Vagina (tissue), 2 donors: ENCODE results near the gene DUSP5. TPM values are rescaled to one million over a fixed set of nuclear protein-coding genes. Genes with fewer than 3 reads are reported as not detected.

Source experiments
- DNase-seq, 2 donors: peaks; one replicate each; pipeline ENCODE4 v3.0.0-alpha.2; 2017; ENCODE audit errors: extremely low spot score in 2 of 2
- H3K27ac ChIP-seq: fragments of 200-600 bp; sonication (generic); one replicate; pipeline ENCODE4 v1.5.1; 2019
- H3K27me3 ChIP-seq: fragments of 200-600 bp; sonication (generic); one replicate; pipeline ENCODE4 v1.5.1; 2019
- H3K36me3 ChIP-seq, 2 donors: fragments of 200-600 bp; sonication (generic); one replicate each; pipeline ENCODE4 v1.5.1; 2017 to 2019
- H3K4me1 ChIP-seq: fragments of 200-600 bp; sonication (generic); one replicate; pipeline ENCODE4 v1.5.1; 2019
- H3K4me3 ChIP-seq, 2 donors: fragments of 200-600 bp; sonication (generic); 1 replicate in 1 of 2; 2 replicates in 1 of 2; pipeline ENCODE4 v1.5.1; 2016 to 2019
- H3K9me3 ChIP-seq: fragments of 200-600 bp; sonication (generic); one replicate; pipeline ENCODE4 v1.5.1; 2019
- CTCF ChIP-seq, 3 experiments: fragments of 450-650 bp in 2 of 3; fragments of 200-600 bp in 1 of 3; sonication (generic) in 1 of 3; IDR thresholded peaks; one replicate each; pipeline ENCODE4 v1.5.1; 2017 to 2019; ENCODE audit warnings: antibody characterized with exemption in 3 of 3, mild to moderate bottlenecking in 2 of 3, moderate library complexity in 2 of 3
- POLR2A ChIP-seq, 2 donors: fragments of 450-650 bp; IDR thresholded peaks; one replicate each; pipeline ENCODE4 v1.6.1; 2017; ENCODE audit warnings: antibody characterized with exemption in 2 of 2, mild to moderate bottlenecking in 2 of 2, moderate library complexity in 2 of 2
- POLR2AphosphoS5 ChIP-seq, 2 donors: sonication (generic); formaldehyde crosslinking; IDR thresholded peaks; one replicate each; pipeline ENCODE4 v1.9.0; 2017; ENCODE audit warnings: antibody characterized with exemption in 2 of 2, mild to moderate bottlenecking in 2 of 2, low read depth in 1 of 2; ENCODE audit not compliant: insufficient read depth in 1 of 2
- intact Hi-C: fragments of 100-400 bp; cut with DNase I; formaldehyde crosslinking; loops from one replicate; pipeline ENCODE4 v1.15.1; 2023
- total RNA-seq: library from RNA; depleted of rRNA; stranded (reverse); fragments of >200 nt; gene quantifications from one replicate; pipeline ENCODE4 v1.2.3, GENCODE V29; 2016

DUSP5 gene
- total RNA-seq, 1 donor from 2014 or later = 75.1 TPM

DNA sequence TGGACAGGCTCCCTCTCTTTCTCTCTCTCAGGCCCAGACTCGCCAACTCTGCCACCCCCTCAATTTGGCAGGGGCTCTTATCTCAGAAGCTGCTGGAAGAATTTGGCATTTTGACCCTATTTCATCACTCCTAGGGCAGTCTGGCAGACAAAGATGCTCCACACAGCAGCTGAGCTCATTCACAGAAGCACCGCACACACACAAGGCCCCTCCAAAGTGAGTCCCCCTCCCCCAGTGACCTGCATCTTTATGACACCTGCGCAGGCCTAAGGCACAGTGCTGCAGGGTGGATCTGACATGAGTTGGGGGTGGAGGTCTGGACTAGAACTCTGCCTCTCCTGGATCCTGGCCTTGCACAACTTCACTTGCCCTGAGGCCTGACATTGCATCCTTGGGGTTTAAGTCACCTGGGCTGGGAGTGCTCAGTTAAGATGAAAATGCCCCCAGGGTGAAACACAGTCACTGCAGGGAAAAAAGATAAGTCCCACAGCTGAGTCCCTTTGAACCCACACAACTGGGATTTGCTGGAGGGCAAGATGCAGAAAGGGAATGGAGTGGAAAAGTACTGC lies 41.1 kb upstream of the DUSP5 start:
- Histone ChIP-seq H3K36me3 (no peaks in the 10 kb centered on the region), H3K9me3 (no peaks in the 10 kb centered on the region), H3K4me3 (no peak overlapping the region), H3K4me1 (no peaks in the 10 kb centered on the region), H3K27me3 (no peaks in the 10 kb centered on the region), H3K27ac (no peak overlapping the region)
- no peak for DNase-seq
- intact Hi-C loops = no loop called here
- no peak for TF ChIP-seq POLR2A (IDR thresholded peaks at IDR 0.05)
- no peak for TF ChIP-seq CTCF (IDR thresholded peaks at IDR 0.05)
- TF ChIP-seq POLR2AphosphoS5 (IDR thresholded peaks at IDR 0.05; ENCODE audit: insufficient read depth in 1 of 2, low read depth in 1 of 2) = no peak

DNA sequence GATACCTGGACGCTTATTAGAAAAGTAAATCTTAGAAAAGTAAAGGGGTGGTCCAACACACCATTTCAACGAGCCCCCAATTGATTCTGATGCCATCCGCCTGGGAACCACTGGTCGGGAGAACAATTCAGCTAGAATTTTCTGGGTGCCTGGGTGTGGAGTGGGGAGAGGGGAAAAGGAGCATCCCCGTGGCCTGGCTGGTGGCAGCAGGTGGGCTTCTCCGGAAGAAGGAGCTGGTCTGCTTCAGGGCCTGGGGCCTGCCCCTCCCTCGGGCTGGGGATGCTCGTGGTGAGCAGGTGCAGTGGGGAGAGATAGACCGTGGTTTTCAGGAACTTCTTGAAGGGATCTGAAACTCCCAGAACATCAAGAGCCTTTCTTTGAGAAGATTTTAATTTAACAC lies 39.9 kb upstream of the DUSP5 start:
- TF ChIP-seq POLR2AphosphoS5 (IDR thresholded peaks at IDR 0.05; ENCODE audit: insufficient read depth in 1 of 2, low read depth in 1 of 2) = no peak
- no peak for TF ChIP-seq CTCF (IDR thresholded peaks at IDR 0.05)
- intact Hi-C loops = no loop called here
- no peak overlapping the region for H3K27ac ChIP-seq
- no peak for DNase-seq
- H3K4me1 ChIP-seq = no peaks in the 10 kb centered on the region
- H3K36me3 ChIP-seq = no peaks in the 10 kb centered on the region
- no peaks in the 10 kb centered on the region for H3K9me3 ChIP-seq
- H3K27me3 ChIP-seq = no peaks in the 10 kb centered on the region
- no peak overlapping the region for H3K4me3 ChIP-seq

DNA sequence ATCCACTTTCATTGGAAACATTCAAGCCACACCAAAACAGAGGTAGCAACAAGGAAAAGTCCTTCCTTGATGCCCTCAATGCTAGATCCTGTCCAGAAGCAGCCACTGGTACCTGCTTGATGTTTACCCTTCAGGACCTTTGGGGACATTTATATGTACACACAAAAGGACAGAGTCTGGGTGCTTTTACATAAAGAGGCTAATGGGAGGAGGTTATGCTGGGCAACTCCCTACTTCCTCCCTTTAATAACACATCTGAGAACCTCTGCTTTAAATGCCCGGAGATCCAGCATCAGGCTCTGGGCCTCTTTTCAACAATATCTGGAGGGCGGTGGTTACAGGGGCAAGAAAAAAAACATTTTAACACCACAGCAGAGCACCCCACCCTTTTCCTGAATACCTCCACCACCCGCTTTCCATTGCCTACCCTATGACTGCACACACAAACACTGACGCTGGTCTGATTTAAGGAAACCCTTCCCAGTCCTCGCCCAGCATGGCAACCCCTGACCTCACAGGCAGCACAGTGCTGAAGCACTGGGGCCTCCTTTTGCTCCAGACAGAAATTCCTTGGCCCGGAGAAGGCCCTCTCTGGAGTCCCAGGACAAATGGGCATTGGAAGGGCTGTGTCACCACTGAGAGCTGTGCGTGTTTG lies 39.3 kb upstream of the DUSP5 start:
- no peak for DNase-seq
- H3K27ac ChIP-seq = no peak overlapping the region
- H3K9me3 ChIP-seq = no peaks in the 10 kb centered on the region
- no peaks in the 10 kb centered on the region for H3K4me1 ChIP-seq
- no peaks in the 10 kb centered on the region for H3K36me3 ChIP-seq
- no peaks in the 10 kb centered on the region for H3K27me3 ChIP-seq
- no peak for TF ChIP-seq CTCF (IDR thresholded peaks at IDR 0.05)
- peak in 1 of 2 donors; percentile 12 for TF ChIP-seq POLR2AphosphoS5 (IDR thresholded peaks at IDR 0.05; ENCODE audit: insufficient read depth in 1 of 2, low read depth in 1 of 2)
- no peak overlapping the region for H3K4me3 ChIP-seq
- intact Hi-C loops = no loop called here

DNA sequence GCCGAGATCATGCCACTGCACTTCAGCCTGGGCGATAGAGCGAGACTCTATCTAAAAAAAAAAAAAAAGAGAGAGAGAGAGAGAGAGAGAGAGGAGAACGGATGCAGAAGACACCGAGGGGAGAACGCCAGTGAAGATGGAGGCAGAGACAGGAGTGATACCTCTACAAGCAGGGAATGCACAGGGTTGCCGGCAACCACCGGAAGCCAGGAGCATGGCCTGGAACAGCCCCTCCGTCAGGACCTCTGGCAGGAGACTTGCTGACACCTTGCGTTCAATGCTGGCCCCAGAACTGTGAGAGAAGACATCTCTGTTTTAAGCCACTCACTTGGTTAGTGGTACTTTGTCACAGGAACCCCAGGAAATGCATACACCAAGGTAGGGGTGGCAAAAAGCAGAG lies 38.1 kb upstream of the DUSP5 start:
- Histone ChIP-seq H3K4me3 (no peak overlapping the region), H3K36me3 (no peaks in the 10 kb centered on the region), H3K27ac (no peak overlapping the region), H3K27me3 (no peaks in the 10 kb centered on the region), H3K4me1 (no peaks in the 10 kb centered on the region), H3K9me3 (no peaks in the 10 kb centered on the region)
- no peak for DNase-seq
- intact Hi-C loops = no loop called here
- TF ChIP-seq POLR2AphosphoS5 (IDR thresholded peaks at IDR 0.05; ENCODE audit: insufficient read depth in 1 of 2, low read depth in 1 of 2) (no peak), CTCF (IDR thresholded peaks at IDR 0.05) (no peak), POLR2A (IDR thresholded peaks at IDR 0.05) (no peak)

DNA sequence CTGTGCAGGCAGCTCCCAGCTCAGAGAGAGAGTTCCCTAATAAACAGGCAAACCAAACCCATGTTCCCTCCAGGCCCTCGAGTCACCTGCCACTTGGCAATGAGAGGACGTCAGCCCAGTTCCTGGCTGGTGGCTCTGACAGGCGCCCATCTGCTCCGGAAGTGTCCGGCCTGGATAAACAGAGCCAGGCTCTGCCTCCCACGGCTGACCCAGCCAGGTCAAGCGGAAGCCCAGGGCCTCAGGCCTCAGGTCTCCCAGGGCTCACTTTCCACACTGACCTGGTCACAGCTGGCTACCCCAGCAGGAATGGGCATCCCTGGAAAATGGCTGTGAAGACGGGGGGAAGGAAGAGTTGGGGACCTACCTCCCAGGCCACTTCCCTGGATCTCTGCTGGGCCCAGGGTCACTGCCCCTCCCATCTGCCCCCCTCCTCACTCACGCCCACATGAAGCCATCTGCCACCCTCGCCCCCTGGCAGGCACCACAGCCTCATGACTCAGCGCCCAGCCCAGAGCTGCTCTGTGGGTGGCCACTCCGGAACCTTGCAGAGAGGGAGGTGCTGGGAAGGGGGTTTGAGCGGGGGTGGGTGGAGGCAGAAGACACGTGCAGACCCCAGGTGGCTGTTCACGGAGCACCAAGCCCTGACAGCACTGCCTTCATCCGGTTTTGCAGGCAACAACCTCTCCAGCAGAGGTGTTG lies 37.4 kb upstream of the DUSP5 start:
- Histone ChIP-seq H3K9me3 (no peaks in the 10 kb centered on the region), H3K4me3 (no peak overlapping the region), H3K27me3 (no peaks in the 10 kb centered on the region), H3K27ac (no peak overlapping the region), H3K36me3 (no peaks in the 10 kb centered on the region), H3K4me1 (no peaks in the 10 kb centered on the region)
- TF ChIP-seq POLR2AphosphoS5 (IDR thresholded peaks at IDR 0.05; ENCODE audit: insufficient read depth in 1 of 2, low read depth in 1 of 2) (peak in 1 of 2 donors; percentile 63), CTCF (IDR thresholded peaks at IDR 0.05) (no peak)
- DNase-seq = no peak
- intact Hi-C loops = no loop called here
